ENCODE data around the gene STARD3.

- TF ChIP-seq CTCF (IDR thresholded peaks at IDR 0.05; ENCODE audit: poor library complexity) (no peak), EZH2 (IDR thresholded peaks at IDR 0.05; ENCODE audit: borderline replicate concordance) (no peak), EZH2phosphoT487 (IDR thresholded peaks at IDR 0.05; ENCODE audit: low read depth, severe bottlenecking, unreplicated experiment) (no peak)
Observed at GRCh38 chr17:39701784-39702422, 65.0 kb downstream of the STARD3 start.

Data from hepatocyte (in vitro differentiated cells).